ENCODE results near the gene RADIL. TPM values are rescaled to one million over a fixed set of nuclear protein-coding genes. Genes with fewer than 3 reads are reported as not detected.
A peak's percentile ranks its signal among the peaks of the same experiment; 100 is the strongest.

The RADIL gene
- total RNA-seq, 3 donors from 2014 or later (not counting 1 experiment from before 2014, with no cell fraction given) = not detected

DNA sequence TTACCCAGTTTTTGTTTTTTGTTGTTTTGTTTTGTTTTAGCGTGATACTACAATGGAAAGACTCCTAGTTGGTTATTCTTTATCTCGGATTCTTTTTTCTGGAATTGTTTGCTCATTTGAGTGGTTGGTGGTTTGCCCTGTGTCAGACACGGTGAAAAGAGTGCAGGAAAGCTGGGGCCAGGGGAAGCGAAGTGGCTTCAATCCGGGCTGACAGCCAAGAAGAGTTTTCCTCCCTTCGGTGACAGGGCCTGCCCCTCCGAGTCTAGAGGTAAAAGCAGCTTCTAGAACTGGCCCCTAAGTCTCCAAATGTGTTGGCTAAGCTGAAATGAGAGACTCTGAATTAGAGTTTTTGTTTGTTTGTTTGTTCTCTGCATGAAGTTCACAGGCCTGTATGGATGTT is 113.8 kb downstream of the RADIL start:
- no peaks in the 10 kb centered on the region for H3K27me3 ChIP-seq (ENCODE audit: control insufficient read depth, insufficient read depth, low read length)
- TF ChIP-seq, protein P1, sequence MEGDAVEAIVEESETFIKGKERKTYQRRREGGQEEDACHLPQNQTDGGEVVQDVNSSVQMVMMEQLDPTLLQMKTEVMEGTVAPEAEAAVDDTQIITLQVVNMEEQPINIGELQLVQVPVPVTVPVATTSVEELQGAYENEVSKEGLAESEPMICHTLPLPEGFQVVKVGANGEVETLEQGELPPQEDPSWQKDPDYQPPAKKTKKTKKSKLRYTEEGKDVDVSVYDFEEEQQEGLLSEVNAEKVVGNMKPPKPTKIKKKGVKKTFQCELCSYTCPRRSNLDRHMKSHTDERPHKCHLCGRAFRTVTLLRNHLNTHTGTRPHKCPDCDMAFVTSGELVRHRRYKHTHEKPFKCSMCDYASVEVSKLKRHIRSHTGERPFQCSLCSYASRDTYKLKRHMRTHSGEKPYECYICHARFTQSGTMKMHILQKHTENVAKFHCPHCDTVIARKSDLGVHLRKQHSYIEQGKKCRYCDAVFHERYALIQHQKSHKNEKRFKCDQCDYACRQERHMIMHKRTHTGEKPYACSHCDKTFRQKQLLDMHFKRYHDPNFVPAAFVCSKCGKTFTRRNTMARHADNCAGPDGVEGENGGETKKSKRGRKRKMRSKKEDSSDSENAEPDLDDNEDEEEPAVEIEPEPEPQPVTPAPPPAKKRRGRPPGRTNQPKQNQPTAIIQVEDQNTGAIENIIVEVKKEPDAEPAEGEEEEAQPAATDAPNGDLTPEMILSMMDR (IDR thresholded peaks at IDR 0.05) = no peak
- WGBS (ENCODE audit: insufficient coverage) = 34% methylated on average over 7 of the region's 7 CpGs
- Mint-ChIP-seq H3K4me3 (no peak overlapping the region), H3K4me1 (peaks cover 6 to 16% of the 10 kb centered on the region in 2 donors), H3K36me3 (no peaks in the 10 kb centered on the region), H3K27me3 (ENCODE audit: low read depth in 2 of 2) (no peaks in the 10 kb centered on the region), H3K9me3 (no peaks in the 10 kb centered on the region), H3K27ac (peak overlapping the region; percentile 6 to 62)
- H3K36me3 ChIP-seq (ENCODE audit: control insufficient read depth, insufficient read depth, low read length) = no peaks in the 10 kb centered on the region
- no peak overlapping the region for H3K27ac ChIP-seq (ENCODE audit: low read length)
- peaks cover 9% of the 10 kb centered on the region for H3K4me1 ChIP-seq (ENCODE audit: control insufficient read depth, insufficient read depth, low read length)
- H3K9me3 ChIP-seq (ENCODE audit: control insufficient read depth, insufficient read depth, low read length) = no peaks in the 10 kb centered on the region
- ATAC-seq (no peak), DNase-seq (no peak)
- H3K4me3 ChIP-seq (ENCODE audit: low read length) = no peak overlapping the region
- intact Hi-C loops (cut with micrococcal nuclease) = no loop called here

DNA sequence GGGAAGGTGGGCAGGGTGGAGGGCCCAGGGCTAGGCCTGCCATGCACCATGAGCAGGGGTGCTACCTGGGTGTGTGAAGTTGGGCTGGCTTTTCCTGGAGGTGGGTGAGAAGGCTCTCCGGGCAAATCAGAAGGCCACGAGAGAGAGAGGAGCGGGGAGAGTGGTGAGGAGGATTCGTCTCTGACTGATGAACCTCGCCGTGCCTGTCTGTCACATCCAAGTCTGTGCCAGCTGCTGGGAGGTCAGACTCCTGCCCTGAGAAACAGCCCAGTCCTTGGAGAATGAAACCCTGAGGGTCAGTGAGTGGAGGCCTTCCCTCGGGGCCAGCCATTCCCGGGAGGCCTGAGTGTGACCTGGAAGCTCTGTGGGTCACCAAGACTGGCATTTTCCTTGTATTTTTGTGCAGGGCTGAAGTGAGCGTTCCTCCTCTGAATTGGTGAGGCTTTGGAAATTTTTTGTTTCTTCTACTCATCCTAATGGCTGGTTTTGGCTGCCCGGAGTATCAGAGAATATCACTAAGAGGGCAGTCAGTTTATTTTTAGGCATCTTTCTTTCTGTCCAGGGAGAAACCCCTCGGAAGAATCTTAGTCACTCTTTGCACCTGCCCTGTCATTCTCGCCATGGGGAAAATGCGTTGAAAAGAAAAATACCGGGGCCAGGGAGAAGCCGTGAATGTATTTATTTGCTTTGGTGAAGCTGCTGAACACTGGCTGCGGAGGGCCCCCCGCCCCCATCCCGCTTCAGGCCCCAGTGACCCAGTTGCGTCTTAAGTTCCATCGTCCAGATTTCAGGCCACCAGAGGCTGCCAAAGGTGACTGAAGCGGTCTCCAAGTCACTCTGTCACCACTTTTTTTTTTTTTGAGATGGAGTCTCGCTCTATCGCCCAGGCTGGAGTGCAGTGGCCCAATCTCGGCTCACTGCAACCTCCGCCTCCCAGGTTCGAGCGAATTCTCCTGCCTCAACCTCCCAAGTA is 114.6 kb downstream of the RADIL start:
- TF ChIP-seq, protein P1 (IDR thresholded peaks at IDR 0.05) = no peak

DNA sequence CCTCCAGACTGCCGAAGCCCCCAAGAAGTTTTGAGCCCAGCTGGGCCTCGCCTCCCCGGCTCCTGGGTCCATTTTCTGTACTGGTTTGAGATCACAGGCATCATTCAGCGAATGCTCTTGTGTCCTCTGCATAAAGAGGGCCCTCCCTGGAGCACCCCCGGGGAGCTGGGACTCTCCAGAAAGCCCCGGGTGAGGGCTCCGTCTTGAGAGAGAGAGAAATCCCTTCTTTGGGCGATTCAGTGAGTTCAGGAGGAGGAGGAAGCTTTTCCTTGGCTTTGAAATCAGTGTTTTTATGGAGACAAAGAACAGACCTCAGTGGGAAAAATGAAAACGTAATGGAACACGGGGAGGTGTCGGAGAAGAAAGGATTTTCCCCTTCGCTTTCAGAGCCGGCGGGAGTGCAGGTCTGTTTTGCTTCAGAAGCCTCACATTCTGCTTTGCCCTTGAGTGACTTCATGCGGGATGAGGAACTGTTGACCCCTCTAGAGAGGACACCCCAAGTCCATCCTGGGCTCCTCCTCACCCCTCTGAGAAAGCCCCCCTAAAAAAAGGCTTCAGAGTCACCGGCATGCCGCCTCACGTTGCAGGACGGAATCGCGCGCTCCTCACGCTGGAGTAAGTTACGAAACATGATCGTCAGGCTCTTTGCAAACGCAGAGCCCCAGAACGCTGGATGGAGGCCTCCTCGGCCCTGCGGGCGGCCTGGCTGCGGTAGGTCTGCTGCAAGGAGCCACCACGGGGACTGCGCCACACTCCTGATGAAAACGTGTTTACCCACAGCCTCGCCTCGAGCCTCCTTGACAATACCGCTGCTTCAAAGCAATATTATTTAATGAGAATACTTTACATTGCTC is 116.6 kb downstream of the RADIL start:
- Mint-ChIP-seq H3K27ac (peak overlapping the region in 1 of 2 donors; percentile 27), H3K27me3 (ENCODE audit: low read depth in 2 of 2) (no peaks in the 10 kb centered on the region), H3K4me3 (no peak overlapping the region), H3K9me3 (no peaks in the 10 kb centered on the region), H3K4me1 (peaks cover 0 to 4% of the 10 kb centered on the region in 2 donors), H3K36me3 (no peaks in the 10 kb centered on the region)
- intact Hi-C loops (cut with micrococcal nuclease) = no loop called here
- H3K27me3 ChIP-seq (ENCODE audit: control insufficient read depth, insufficient read depth, low read length) = no peaks in the 10 kb centered on the region
- no peak overlapping the region for H3K4me3 ChIP-seq (ENCODE audit: low read length)
- TF ChIP-seq, protein P1 (IDR thresholded peaks at IDR 0.05) = no peak
- ATAC-seq = no peak
- no peak overlapping the region for H3K27ac ChIP-seq (ENCODE audit: low read length)
- no peaks in the 10 kb centered on the region for H3K9me3 ChIP-seq (ENCODE audit: control insufficient read depth, insufficient read depth, low read length)
- H3K36me3 ChIP-seq (ENCODE audit: control insufficient read depth, insufficient read depth, low read length) = peaks cover 20% of the 10 kb centered on the region
- 96% methylated on average over 34 of the region's 37 CpGs for WGBS (ENCODE audit: insufficient coverage)
- no peaks in the 10 kb centered on the region for H3K4me1 ChIP-seq (ENCODE audit: control insufficient read depth, insufficient read depth, low read length)
- no peak for DNase-seq

More for the DNA sequence above, 114.6 kb downstream of the RADIL start:
- Histone ChIP-seq H3K27me3 (ENCODE audit: control insufficient read depth, insufficient read depth, low read length) (no peaks in the 10 kb centered on the region), H3K9me3 (ENCODE audit: control insufficient read depth, insufficient read depth, low read length) (no peaks in the 10 kb centered on the region), H3K27ac (ENCODE audit: low read length) (no peak overlapping the region), H3K4me3 (ENCODE audit: low read length) (no peak overlapping the region), H3K4me1 (ENCODE audit: control insufficient read depth, insufficient read depth, low read length) (peaks cover under 1% of the 10 kb centered on the region), H3K36me3 (ENCODE audit: control insufficient read depth, insufficient read depth, low read length) (peaks cover under 1% of the 10 kb centered on the region)
- Mint-ChIP-seq H3K27ac (peak overlapping the region; percentile 6 to 33), H3K9me3 (no peaks in the 10 kb centered on the region), H3K4me3 (no peak overlapping the region), H3K4me1 (peaks cover 0 to 10% of the 10 kb centered on the region in 2 donors), H3K27me3 (ENCODE audit: low read depth in 2 of 2) (no peaks in the 10 kb centered on the region), H3K36me3 (no peaks in the 10 kb centered on the region)
- ATAC-seq (no peak), DNase-seq (no peak)
- intact Hi-C loops (cut with micrococcal nuclease) = no loop called here
- 94% methylated on average over 27 of the region's 27 CpGs for WGBS (ENCODE audit: insufficient coverage)
